ENCODE data around the gene MEA1.

Gene MEA1

DNA sequence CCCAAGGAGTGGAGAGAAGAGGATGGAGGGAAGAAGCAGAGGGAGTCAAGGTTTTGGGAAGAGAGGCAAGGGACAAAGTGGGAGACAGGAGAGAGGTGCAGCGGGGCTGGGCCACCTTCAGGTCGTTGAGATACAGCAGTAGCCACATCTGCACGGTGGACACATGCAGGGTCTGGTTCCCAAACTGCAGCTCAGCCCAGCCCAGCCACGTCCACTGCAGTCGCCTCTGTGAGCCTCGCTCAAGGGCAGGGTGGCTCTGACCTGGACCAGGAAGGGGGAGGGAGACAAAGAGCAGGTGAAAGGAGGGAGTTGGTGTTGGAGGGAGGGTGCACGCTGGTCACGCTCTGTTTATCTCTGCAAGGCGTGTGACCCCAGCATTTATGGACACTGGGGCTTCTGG, 25.0 kb upstream of the MEA1 start:
- no peak for DNase-seq (ENCODE audit: low spot score)

GRCh38 chr6:43037706-43038105, 24.0 kb upstream of the MEA1 start:
- DNase-seq (ENCODE audit: low spot score) = no peak

DNA sequence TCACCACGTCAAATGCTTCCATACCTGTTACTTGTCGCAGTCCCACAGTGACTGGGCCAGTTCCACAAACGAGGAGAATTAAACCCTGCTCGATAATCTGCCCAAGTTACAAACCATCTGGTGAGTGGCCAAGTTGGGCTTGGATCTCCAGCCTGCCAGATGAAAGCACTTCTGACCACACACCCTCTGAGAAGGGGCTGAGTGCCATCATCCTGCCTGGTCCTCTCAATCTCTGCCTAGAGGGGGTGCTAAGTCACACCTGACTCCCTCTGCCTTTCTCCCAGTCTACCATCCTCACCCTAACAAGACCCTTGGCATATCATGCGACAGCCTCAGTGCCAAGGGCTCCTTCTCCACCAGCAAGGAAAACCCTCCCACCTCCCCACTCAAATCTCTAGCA, 23.5 kb upstream of the MEA1 start:
- DNase-seq (ENCODE audit: low spot score) = no peak

DNA sequence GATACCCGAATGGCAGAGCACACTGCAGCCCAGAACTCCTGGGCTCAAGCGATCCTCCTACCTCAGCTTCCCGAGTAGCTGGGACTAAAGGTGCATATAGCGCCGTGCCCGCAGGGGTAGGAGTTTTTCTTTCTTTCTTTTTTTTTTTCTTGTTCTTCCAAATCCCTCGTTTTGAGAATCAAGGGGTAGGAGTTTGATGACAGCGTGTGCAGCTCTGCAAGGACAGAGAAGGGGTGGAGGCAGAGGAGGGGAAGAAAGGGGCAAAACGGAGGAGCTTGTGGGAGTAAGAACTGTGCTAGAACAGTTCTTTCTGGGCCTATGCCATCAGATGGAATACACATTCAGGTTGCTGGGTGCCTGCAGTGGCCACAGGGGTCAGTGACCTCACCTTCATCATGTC, 23.0 kb upstream of the MEA1 start:
- DNase-seq (ENCODE audit: low spot score) = no peak

DNA sequence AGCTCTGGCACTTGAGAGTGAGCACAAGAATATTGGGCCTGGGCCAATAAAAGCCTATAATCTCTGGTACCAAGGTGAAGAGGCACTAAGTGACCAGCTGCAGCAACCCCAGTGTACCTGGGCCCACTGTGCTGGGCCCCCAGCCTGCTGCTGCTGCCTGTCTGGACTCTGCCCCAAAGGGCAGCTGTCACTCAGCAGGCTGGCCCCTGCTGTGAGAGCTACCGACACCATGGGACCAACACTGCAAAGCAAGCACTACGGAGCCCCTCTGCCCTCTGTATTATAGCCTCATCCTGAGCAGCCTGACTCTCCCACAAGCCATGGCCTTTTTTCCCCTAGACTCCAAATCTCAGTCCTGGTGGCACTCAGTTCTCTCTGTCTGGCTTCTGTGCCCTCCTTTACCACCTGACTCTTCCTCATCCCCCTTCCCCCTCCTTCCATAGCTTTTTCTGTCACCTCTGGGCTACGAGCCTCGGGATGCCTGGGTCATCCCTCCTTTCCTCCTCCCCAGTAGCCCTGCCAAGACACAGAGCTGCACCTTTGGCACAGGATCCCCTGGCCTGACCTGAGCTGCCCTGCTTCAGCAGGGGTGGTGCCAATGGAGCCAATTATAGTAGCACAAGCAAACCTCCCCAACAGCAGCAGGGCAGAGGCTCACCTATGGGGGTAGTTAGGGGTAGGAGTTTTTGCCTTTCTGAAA, 21.9 kb upstream of the MEA1 start:
- DNase-seq (ENCODE audit: low spot score) = no peak

- DNase-seq (ENCODE audit: low spot score) = no peak
Observed at GRCh38 chr6:43034190-43034525, 20.4 kb upstream of the MEA1 start.

DNA sequence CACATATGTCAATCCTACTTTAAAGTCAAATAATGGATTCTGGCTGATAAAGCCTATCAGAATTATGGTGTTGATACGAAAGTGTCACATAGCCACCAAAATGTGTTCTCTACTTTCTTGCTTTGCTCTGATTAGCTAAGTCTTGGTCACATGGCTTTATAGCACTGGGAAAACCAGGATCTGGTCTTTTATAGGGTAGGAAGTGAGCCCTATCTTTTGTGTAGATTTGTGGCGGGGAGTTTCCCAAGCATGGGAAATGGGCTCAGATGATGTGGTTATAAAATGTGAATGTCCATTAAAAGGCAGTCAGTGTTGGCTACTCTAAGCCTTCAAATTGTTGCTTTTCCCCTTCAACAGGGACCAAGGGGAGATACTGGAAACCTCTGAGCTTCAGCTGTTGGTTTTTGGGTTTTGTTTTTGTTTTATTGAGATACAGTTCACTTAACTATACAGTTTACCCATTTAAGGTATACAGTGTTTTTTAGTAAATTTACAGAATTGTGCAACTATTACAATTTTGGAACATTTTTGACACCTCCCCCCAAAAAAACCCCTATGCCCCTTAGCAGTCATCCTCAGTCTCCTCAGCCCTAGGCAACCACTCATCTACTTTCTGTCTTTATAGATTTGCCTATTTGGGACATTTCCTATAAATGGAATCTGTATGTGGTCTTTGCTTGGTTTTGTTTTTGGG, 19.9 kb upstream of the MEA1 start:
- DNase-seq (ENCODE audit: low spot score) = no peak

DNA sequence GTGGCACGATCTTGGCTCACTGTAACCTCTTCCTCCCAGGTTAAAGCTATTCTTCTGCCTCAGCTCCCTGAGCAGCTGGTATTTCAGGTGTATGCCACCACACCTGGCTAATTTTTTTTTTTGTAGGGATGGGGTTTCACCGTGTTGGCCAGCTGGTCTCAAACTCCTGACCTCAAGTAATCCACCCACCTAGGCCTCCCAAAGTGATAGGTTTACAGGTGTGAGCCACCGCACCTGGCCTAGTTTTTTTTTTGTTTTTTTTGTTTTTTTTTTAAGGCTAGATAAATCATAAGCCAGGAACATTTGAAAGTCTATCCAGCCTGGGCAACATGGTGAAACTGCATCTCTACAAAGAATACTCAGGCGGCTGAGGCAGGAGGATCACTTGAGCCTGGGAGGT, 18.6 kb upstream of the MEA1 start:
- no peak for DNase-seq (ENCODE audit: low spot score)

- DNase-seq (ENCODE audit: low spot score) = no peak
Observed at GRCh38 chr6:43029120-43029519, 15.4 kb upstream of the MEA1 start.

DNA sequence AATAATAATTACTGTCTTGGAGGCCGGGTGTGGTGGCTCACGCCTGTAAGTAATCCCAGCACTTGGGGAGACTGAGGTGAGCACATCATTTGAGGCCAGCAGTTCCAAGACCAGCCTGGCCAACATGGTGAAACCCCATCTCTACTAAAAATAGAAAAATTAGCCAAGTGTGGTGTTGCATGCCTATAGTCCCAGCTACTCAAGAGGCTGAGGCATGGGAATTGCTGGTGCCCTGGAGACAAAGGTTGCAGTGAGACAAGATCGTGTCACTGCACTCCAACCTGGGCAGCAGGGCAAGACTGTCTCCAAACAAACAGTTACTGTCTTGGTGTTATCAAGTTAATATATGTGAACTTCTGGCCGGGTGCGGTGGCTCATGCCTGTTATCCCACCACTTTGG, 12.6 kb upstream of the MEA1 start:
- no peak for DNase-seq (ENCODE audit: low spot score)

GRCh38 chr6:43024436-43024835, 10.7 kb upstream of the MEA1 start:
- no peak for DNase-seq (ENCODE audit: low spot score)

GRCh38 chr6:43021270-43022047, 7.7 kb upstream of the MEA1 start, which contains the start of gene RRP36:
TSS of gene RRP36 (plus strand) at chr6:43021623. CDS start at chr6:43021655, 32 bp downstream.
- DNase-seq (ENCODE audit: low spot score) = peak; percentile 55

DNA sequence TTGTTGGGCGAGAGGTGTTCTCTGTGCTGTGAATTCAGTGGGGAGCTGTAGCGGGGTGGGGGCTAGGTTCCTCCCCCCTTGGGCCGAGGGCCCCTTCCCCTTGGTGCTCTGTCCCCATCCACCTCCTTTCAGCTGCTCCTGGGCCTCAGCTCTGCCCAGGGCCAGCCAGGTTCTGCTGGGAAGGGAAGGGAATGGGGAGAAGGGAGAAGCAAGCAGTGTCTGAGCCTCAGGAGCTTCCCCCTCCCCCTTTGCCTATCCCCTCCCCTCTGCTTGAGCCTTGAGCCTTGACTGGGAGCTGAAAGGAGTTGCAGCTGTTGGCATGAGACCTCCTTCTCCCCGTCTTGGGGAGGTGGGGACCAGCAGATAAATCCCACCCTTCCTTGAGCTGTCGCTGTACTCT, 7.1 kb upstream of the MEA1 start:
- no peak for DNase-seq (ENCODE audit: low spot score)

GRCh38 chr6:43020052-43020705, 6.4 kb upstream of the MEA1 start:
- DNase-seq (ENCODE audit: low spot score) = no peak

DNA sequence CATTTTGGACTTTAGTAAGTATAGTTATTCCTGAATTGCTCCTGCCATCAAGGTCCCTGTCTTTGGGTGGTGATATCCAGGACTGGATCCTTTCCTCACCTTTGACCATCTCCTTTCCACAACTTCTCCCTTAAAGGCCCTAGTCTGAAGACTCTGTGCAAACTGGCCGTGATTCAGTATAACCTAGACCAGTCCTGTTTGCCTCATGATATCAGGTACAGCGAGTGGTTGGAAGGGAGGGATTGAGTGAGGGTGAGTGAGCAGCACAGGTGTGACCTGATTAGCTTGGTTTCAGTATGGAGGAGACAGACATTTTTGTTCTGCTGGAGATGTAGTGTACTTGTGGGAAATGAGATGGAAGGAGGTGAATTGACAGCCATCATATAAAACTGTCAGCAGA, 5.4 kb upstream of the MEA1 start:
- DNase-seq (ENCODE audit: low spot score) = no peak

- DNase-seq (ENCODE audit: low spot score) = no peak
Observed at GRCh38 chr6:43016943-43017334, 3.2 kb upstream of the MEA1 start.

- DNase-seq (ENCODE audit: low spot score) = no peak
Observed at GRCh38 chr6:43016176-43016942, 2.6 kb upstream of the MEA1 start.

GRCh38 chr6:43014434-43014909, 726 bp upstream of the MEA1 start:
- peak; percentile 42 for DNase-seq (ENCODE audit: low spot score)

GRCh38 chr6:43013097-43013842, 476 bp downstream of the MEA1 start:
- no peak for DNase-seq (ENCODE audit: low spot score)

DNA sequence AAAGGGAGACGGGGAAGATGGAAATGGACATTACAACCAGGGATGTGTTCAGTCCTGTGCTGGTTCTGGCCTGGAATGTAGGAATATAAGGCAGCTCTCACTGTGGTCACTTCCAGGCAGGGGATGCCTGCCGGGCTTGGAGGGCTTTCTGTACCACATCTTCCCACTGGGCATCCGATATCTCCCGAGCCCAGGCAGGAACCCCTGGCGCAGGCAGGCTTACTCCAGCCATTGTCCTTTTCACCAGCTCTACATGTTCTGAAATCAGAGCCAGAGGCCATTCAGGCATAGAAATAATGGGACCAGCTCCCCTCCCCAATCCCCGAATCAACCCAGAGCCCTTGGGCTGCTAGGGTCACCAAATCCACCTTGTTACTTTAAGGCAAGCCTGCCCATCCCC, 1.4 kb downstream of the MEA1 start:
- no peak for DNase-seq (ENCODE audit: low spot score)

GRCh38 chr6:43011207-43011606, 2.5 kb downstream of the MEA1 start:
- DNase-seq (ENCODE audit: low spot score) = no peak

Data from kidney capillary endothelial cell (primary cell).